HEK293T (cell line): ENCODE data around the gene KCNJ1.

ENCODE experiments used
- BHLHE40 ChIP-seq: fragments of 450-650 bp; IDR thresholded peaks from 2 replicates; pipeline ENCODE4 v1.6.1; 2016; ENCODE audit warnings: mild to moderate bottlenecking, moderate library complexity, borderline replicate concordance
- ELF4 ChIP-seq: fragments of 450-650 bp; IDR thresholded peaks from 2 replicates; pipeline ENCODE4 v1.6.1; 2017; ENCODE audit warnings: antibody characterized with exemption
- FOXA1 ChIP-seq: fragments of 450-650 bp; IDR thresholded peaks from 2 replicates; pipeline ENCODE4 v1.6.1; 2016; ENCODE audit warnings: mild to moderate bottlenecking
- FOXK2 ChIP-seq: fragments of 450-650 bp; IDR thresholded peaks from 2 replicates; pipeline ENCODE4 v1.6.1; 2016; ENCODE audit warnings: mild to moderate bottlenecking
- FOXM1 ChIP-seq: fragments of 450-650 bp; IDR thresholded peaks from 2 replicates; pipeline ENCODE4 v1.6.1; 2017; ENCODE audit warnings: mild to moderate bottlenecking, borderline replicate concordance
- HDGF ChIP-seq: fragments of 450-650 bp; IDR thresholded peaks from 2 replicates; pipeline ENCODE4 v1.6.1; 2017; ENCODE audit warnings: antibody characterized with exemption, borderline replicate concordance
- NFRKB ChIP-seq: fragments of 450-650 bp; IDR thresholded peaks from 2 replicates; pipeline ENCODE4 v1.6.1; 2016; ENCODE audit warnings: mild to moderate bottlenecking, moderate library complexity
- SP1 ChIP-seq: fragments of 450-650 bp; IDR thresholded peaks from 2 replicates; pipeline ENCODE4 v1.6.1; 2017
- SUZ12 ChIP-seq: fragments of 450-650 bp; IDR thresholded peaks from 2 replicates; pipeline ENCODE4 v1.6.1; 2016; ENCODE audit warnings: mild to moderate bottlenecking
- TARDBP ChIP-seq: fragments of 450-650 bp; IDR thresholded peaks from 2 replicates; pipeline ENCODE4 v1.6.1; 2016
- ZNF384 ChIP-seq: fragments of 450-650 bp; IDR thresholded peaks from 2 replicates; pipeline ENCODE4 v1.6.1; 2016
- TF ChIP-seq, protein P1 (sequence below): fragments of 450-650 bp; IDR thresholded peaks from 2 replicates; pipeline ENCODE4 v1.6.1; 2016

DNA sequence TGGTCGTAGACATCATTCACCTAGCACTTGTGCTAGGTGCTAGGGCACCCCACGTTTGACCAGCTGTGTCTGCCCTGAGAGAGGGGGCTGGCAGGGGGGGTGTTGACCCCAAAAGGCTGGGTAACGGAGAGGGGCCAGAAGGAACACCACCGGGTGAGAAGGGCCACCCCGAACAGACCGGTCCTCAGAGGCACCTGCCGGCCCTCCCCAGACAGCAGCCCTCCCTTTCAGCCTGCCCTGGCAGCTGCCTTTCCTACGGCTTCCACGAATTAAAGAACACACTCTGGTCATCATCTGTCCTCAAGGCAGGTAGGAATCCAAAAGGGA lies 23.1 kb upstream of the KCNJ1 start:
- TF ChIP-seq HDGF = no peak
- no peak for TF ChIP-seq FOXK2
- no peak for TF ChIP-seq BHLHE40
- no peak for TF ChIP-seq FOXM1
- TF ChIP-seq, protein P1, sequence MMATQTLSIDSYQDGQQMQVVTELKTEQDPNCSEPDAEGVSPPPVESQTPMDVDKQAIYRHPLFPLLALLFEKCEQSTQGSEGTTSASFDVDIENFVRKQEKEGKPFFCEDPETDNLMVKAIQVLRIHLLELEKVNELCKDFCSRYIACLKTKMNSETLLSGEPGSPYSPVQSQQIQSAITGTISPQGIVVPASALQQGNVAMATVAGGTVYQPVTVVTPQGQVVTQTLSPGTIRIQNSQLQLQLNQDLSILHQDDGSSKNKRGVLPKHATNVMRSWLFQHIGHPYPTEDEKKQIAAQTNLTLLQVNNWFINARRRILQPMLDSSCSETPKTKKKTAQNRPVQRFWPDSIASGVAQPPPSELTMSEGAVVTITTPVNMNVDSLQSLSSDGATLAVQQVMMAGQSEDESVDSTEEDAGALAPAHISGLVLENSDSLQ = no peak
- TF ChIP-seq NFRKB = no peak
- no peak for TF ChIP-seq SUZ12
- no peak for TF ChIP-seq TARDBP
- TF ChIP-seq ELF4 = no peak
- TF ChIP-seq SP1 = no peak
- no peak for TF ChIP-seq ZNF384
- no peak for TF ChIP-seq FOXA1
